ENCODE measurements around the gene TSPYL6.

Gene TSPYL6

DNA sequence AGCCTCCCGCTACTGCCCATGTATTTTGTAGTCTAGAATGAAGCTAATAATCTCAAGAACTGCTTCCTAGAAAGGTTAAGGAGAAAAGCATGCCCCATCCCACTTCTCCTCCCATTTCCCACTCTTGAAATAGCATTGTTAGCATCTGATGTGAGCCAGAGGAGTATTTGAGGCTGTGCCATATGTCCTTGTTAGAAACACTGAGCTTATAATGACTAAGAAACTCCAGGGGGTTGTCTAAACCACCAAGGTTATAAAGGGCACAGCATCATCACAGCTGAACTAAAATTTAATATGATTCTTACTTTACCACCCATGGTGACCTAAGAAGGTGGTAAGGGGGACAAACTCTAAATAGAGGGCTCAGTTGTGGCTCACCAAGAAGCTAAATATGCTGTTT lies 16.6 kb downstream of the TSPYL6 start:
- DNase-seq: no peak
- TF ChIP-seq GATA1 (IDR thresholded peaks at IDR 0.05; ENCODE audit: low read depth, low read length): no peak
- TF ChIP-seq POLR2A (IDR thresholded peaks at IDR 0.05; ENCODE audit: low read length): no peak

DNA sequence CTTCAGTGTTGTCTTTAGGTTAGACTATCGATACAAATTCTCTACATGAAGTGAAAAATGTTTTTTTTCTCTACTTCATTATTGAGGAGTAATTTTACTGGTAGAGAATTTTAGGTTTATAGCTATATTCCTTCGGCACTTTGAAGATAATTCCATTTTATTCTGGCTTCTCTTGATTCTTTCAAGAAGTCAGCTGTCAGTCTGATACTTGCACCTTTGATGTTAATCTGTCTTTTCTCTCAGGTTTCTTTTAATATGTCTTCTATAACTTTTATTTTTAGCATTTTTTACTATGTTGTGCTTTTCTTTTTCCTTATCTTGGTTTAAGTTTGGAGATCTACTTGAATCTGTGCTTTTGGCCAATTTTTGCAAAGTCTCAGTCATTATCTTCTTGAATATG lies 18.6 kb downstream of the TSPYL6 start:
- TF ChIP-seq GATA1 (IDR thresholded peaks at IDR 0.05; ENCODE audit: low read depth, low read length) (no peak), POLR2A (IDR thresholded peaks at IDR 0.05; ENCODE audit: low read length) (no peak)
- DNase-seq: no peak

DNA sequence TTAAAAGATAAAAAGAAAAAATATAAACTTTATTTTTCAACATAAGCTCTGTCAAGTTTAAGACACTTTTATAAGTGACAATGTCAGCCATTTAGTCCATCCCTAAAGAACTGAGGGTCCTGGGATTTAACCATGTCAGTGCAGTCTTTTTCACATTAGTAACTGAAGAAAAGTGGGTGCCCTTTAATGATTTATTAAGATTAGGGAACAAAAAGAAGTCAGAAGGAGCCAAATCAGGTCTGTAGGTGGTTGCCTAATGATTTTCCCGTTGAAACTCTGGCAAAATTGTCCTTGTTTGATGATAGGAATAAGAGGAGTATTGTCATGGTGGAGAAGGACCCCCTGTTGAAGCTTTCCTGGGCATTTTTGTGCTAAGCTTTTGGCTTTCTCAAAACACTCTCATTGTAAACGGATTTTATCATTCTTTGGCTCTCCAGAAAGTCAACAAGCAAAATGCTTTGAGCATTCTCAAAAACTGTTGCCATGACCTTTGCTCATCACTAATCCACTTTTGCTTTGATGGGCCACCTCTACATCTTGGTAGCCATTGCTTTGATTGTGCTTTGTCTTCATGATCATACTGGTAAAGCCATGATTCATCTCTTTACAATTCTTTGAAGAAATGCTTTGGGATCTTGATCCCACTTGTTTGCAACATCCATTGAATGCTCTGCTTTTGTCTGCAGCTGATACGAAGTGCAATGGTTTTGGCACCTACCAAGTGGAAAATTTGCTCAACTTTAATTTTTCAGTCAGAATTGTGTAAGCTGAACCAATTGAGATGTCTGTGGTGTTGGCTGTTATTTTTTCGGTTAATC lies 22.0 kb downstream of the TSPYL6 start:
- DNase-seq: no peak
- TF ChIP-seq GATA1 (IDR thresholded peaks at IDR 0.05; ENCODE audit: low read depth, low read length) (no peak), POLR2A (IDR thresholded peaks at IDR 0.05; ENCODE audit: low read length) (no peak)

DNA sequence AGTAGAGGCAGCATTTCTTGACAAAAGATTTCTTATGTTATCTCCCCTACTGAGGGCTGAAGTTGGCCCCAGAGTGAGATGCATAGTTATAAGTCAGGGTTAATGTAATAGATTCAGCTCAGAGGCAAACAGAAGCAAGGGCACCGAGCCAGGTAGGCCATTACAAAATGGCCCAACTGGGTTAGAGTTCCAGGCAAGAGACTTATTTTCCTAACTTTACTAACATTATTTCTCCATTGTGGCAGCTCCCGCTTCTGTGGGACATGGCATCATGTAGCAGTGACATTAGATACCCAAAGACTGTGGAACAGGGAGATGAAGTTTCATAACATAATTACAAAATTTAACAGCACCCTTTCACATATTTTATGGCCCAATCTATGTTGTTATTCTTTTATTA lies 27.1 kb downstream of the TSPYL6 start:
- no peak for DNase-seq
- TF ChIP-seq POLR2A (IDR thresholded peaks at IDR 0.05; ENCODE audit: low read length) (no peak), GATA1 (IDR thresholded peaks at IDR 0.05; ENCODE audit: low read depth, low read length) (no peak)

DNA sequence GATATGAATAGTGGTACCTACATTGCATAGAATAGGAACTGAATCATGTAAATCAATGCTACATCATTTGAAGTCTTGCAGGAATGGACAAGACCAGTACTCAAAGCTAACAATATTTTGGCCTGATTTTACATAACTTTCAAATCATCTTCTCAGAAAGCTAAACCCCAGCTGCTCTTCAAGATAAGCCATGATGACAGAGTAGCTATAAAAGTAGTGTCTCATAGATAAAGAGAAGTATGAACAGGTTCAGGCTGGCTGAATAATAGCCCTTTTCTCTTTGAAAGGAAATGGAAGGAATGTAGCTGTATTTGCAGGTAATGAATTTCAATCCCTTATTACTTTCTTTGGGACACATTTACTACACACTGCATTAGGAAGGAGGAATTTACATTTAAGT lies 28.2 kb downstream of the TSPYL6 start:
- peak; percentile 24 to 59 for DNase-seq
- TF ChIP-seq POLR2A (IDR thresholded peaks at IDR 0.05; ENCODE audit: low read length): no peak
- TF ChIP-seq GATA1 (IDR thresholded peaks at IDR 0.05; ENCODE audit: low read depth, low read length): no peak

DNA sequence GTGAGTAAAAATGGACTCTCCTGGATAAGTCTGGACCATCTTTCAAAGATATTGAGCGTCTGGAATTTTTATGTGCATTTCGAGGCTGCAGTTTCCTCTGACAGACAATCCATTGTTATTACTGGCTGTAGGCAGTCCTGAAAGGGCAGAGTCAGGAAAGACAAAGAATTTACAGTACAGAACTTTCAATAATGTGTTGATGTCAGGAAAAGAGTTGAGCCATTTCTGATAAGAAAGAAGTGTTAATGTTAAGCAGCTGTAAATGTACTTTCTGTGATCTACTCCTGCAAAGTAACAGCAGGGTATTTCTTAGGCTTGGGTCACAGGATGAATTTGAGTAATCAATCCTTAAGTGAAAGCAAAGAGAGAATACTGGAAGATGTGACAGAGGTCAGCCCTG lies 29.8 kb downstream of the TSPYL6 start:
- DNase-seq: no peak
- TF ChIP-seq POLR2A (IDR thresholded peaks at IDR 0.05; ENCODE audit: low read length) (no peak), GATA1 (IDR thresholded peaks at IDR 0.05; ENCODE audit: low read depth, low read length) (no peak)

DNA sequence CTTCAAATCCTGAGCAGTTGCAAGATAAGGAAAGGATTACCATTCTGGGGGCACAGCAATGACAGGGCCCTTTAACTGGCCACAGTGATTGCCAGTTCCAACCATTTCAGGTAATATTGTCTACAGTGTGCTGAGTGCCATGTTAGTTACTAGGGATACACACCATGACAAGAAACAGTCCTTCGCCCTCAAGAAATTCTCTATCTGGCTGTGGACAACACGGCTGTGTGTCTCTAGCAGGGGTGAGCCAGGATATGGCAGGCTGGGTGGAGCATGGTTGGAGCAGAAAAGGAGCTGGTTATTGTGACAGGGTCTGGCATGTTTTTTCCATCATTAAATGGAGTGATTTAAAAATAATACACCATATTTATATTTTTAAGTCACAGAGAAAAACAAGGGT lies 31.0 kb downstream of the TSPYL6 start:
- TF ChIP-seq POLR2A (IDR thresholded peaks at IDR 0.05; ENCODE audit: low read length) (no peak), GATA1 (IDR thresholded peaks at IDR 0.05; ENCODE audit: low read depth, low read length) (no peak)
- DNase-seq: no peak

DNA sequence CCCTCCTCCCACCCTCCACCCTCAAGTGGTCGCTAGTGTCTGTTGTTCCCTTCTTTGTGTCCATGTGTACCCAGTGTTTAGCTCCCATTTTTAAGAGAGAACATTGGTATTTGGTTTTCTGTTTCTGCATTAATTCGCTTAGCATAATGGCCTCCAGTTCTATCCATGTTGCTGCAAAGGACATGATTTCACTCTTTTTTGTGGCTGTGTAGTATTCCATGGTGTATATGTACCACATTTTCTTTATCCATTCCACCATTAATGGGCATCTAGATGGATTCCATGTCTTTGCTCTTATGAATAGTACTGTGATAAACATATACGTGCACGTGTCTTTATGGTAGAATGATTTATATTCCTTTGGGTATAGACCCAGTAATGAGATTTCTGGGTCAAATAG lies 42.9 kb downstream of the TSPYL6 start:
- no peak for TF ChIP-seq POLR2A (IDR thresholded peaks at IDR 0.05; ENCODE audit: low read length)
- TF ChIP-seq GATA1 (IDR thresholded peaks at IDR 0.05; ENCODE audit: low read depth, low read length): no peak
- no peak for DNase-seq

DNA sequence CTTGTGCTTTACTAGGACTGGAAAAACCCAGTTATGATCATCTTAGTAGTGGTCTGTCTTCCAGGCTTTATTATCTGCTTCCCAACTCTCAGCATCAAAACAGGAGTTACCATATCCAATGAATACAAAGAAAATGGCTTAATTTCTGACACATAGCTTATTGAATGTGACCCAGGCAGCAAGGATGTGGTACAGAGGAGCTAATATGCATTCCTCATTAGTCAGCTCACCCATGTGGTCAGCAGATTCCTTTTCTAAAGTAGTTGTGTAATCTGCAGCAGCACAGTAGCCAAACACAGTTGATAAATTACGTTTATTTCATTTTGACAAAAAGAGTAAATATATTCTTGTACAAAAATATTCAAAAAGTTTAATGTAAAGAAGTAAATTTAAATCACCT lies 43.6 kb downstream of the TSPYL6 start:
- TF ChIP-seq GATA1 (IDR thresholded peaks at IDR 0.05; ENCODE audit: low read depth, low read length): no peak
- TF ChIP-seq POLR2A (IDR thresholded peaks at IDR 0.05; ENCODE audit: low read length): no peak
- no peak for DNase-seq

DNA sequence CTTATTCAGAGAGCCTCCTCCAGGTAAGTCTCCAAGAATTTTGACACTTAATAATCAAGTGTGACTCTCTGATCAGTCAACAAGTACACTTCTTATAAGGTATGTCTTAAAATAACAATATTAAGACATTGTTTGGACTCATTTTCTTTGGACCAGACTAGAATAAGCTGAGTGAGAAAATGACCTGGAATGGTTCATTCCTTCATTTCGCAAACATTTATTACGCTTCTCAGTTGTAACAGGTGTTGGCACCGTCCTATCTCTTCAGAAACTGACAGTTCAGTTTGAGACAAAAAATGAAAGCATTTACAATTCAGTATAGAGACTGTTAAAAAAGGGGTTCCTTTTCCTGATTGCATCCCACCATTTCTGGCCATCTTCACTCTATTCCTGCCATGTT lies 46.6 kb downstream of the TSPYL6 start:
- no peak for DNase-seq
- TF ChIP-seq GATA1 (IDR thresholded peaks at IDR 0.05; ENCODE audit: low read depth, low read length) (no peak), POLR2A (IDR thresholded peaks at IDR 0.05; ENCODE audit: low read length) (no peak)

DNA sequence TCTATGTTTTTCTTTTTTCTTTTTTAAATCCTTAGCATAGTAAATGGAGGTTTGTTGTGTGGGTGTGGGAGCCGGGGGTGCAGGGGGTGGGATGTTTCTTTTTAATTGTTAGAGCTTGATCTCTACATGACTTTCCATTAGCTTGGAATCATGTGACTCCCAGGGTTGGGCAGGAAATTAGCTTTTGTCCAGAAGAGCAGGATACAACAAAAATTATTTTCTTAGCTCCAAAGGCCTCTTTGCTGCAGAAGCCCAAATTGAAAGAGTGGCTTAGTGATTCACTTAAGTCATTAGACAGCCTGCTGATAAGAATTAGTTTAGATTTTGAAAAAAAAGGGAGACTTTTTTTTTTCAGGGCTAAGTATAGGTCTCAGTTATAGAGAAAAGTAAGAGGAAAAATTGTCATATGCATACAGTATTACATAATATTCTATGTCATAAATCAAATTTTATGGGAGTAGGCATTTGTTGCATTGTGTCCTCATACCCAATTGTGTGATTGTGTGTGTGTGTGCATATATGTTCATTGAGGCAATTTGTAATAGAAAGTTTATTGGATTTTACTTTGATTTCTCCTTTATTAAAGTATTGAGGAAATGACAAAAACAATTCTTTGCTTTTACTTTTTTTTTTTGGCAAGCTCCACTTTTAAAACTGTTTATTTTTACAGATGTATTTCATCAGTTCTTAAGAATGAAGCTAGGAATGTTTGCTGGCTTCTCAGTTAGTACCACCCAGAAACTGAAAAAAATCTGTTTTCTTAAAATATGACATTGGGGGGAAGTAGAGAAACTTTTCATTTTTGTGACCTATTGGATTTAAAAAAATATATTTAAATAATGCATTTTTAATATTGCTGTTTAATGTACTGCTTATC lies 47.4 kb downstream of the TSPYL6 start:
- TF ChIP-seq GATA1 (IDR thresholded peaks at IDR 0.05; ENCODE audit: low read depth, low read length) (no peak), POLR2A (IDR thresholded peaks at IDR 0.05; ENCODE audit: low read length) (no peak)
- DNase-seq: no peak

DNA sequence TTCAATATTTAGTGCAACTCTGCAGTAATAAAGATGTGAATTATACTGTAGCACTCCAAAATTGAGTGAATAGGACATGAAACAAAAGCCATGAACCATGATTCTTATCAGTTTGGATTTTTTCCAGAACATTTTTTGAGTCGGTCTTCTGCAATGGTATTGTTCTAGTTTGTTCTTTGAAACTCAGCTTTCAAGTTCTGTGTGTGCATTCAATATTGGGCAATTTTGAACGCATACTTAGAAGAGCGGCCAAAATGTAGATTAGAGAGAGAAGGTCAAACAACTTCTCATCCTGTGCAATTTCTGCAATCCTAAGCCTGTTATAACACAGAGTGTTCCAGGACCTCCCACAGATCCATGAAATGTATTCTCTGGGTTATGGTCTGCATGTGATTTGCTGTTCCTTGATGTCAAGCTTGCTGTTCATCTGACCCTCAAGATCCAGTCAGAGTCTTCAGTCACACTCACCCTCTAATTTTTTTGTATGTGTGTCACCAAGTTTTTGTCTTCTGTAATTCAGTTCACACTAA lies 48.3 kb downstream of the TSPYL6 start:
- DNase-seq: no peak
- no peak for TF ChIP-seq POLR2A (IDR thresholded peaks at IDR 0.05; ENCODE audit: low read length)
- no peak for TF ChIP-seq GATA1 (IDR thresholded peaks at IDR 0.05; ENCODE audit: low read depth, low read length)

DNA sequence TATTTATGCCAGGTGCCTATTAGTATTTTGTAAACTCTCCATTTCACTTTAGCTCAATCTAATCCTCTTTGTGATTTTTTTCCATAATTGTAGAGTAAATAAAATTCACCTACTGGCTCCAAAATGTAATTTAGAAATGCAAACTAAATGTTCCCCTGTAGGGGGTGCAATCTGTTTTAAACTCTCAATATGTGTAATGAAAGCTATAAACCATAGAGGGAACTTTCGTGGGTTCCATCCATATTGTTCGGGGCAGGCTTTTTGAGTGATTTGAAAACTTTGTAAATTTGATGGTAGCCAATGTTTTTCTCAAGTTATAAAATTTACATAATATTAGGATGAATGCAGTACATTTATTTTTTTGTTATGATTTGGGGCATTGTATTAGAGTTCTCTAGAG lies 49.4 kb downstream of the TSPYL6 start:
- peak; percentile 31 to 41 for DNase-seq

DNA sequence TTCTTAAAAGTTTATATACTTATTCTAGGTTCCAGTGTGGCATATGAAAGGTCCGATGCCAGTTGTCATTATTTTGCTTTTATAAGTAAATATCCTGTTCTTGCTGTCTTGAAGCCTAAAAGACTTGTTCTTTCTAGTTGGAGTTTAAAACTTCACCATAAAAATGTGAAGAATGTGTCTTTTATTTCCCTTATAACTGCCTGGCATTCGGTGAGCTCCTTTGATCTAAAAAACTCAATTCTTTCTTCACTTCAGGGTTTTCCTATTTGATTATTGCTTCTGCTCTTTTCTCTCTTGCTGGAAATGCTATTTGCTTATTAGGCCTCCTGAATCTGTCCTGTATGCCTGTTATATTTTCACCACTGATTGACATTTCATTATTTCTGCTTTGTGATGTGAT lies 51.6 kb downstream of the TSPYL6 start:
- DNase-seq: no peak

More for the DNA sequence above, 49.4 kb downstream of the TSPYL6 start:
- TF ChIP-seq GATA1 (IDR thresholded peaks at IDR 0.05; ENCODE audit: low read depth, low read length) (no peak), POLR2A (IDR thresholded peaks at IDR 0.05; ENCODE audit: low read length) (no peak)

More for the DNA sequence above, 51.6 kb downstream of the TSPYL6 start:
- TF ChIP-seq POLR2A (IDR thresholded peaks at IDR 0.05; ENCODE audit: low read length) (no peak), GATA1 (IDR thresholded peaks at IDR 0.05; ENCODE audit: low read depth, low read length) (no peak)

Measured in erythroblast (primary cell).